Cardiac atrium fibroblast (primary cell): ENCODE measurements around the gene TUSC1. TPM values are rescaled to one million over a fixed set of nuclear protein-coding genes. Genes with fewer than 3 reads are reported as not detected.

Source experiments
- total RNA-seq: library from RNA; depleted of rRNA; stranded (reverse); fragments of >200 nt; gene quantifications from 2 replicates; pipeline ENCODE4 v1.2.3, GENCODE V29; 2015

TUSC1 gene
- 5.8 and 7.4 TPM in 2 replicates for total RNA-seq

GRCh38 chr9:25678147-25678666 lies at the start of gene TUSC1:
TUSC1 (minus strand) TSS chr9:25678444; CDS start chr9:25678312, 132 bp downstream.

